HCT116 (cell line): Measurements from ENCODE around the gene EEPD1. TPM values are rescaled to one million over a fixed set of nuclear protein-coding genes. Genes with fewer than 3 reads are reported as not detected.

Experiments used
- ATAC-seq: fragments of 200-7000 bp; cut with Tn5 transposase; 2 replicates; pipeline ENCODE4 v1.9.1; 2020; ENCODE audit warnings: mild to moderate bottlenecking, moderate library complexity
- BruUV-seq: library from RNA; stranded (reverse); fragments of 400-500 nt; replicated peaks from 2 replicates; lab custom pipeline; 2021; lab: Mats Ljungman, UMichigan
- CTCF ChIA-PET: fragments of 300-600 bp; sonication (Branson Sonifier 250); formaldehyde crosslinking; loops from one replicate; lab custom pipeline; 2021; ENCODE audit warnings: antibody characterized with exemption; lab: Charles Lee
- POLR2A ChIA-PET: fragments of 300-600, 350-600 bp; sonication (Branson Sonifier 250); formaldehyde crosslinking; loops from one replicate; lab custom pipeline; 2021; ENCODE audit warnings: antibody characterized with exemption; lab: Charles Lee
- RAD21 ChIA-PET, 2 experiments: fragments of 300-600 bp; sonication (Branson Sonifier 250); formaldehyde crosslinking; loops; one replicate each; lab custom pipeline; 2023; ENCODE audit warnings: low total read pairs in 2 of 2; ENCODE audit not compliant: uncharacterized antibody in 2 of 2, unreplicated experiment in 2 of 2, low non-redundant PET in 1 of 2; lab: Charles Lee
- DNase-seq: peaks from one replicate; pipeline ENCODE4 v3.0.0-alpha.2; 2010; ENCODE audit warnings: low read depth, low spot score
- H2AFZ ChIP-seq: fragments of 200-600 bp; shearing (Covaris generic), sonication (generic); 2 replicates; pipeline ENCODE4 v1.6.1; 2017; ENCODE audit warnings: low read depth, mixed run types, mixed read lengths, antibody characterized with exemption, low read length; ENCODE audit not compliant: poor library complexity, severe bottlenecking
- H3K27ac ChIP-seq: 2 replicates; pipeline ENCODE4 v1.5.1; 2012; ENCODE audit warnings: low read depth, low read length
- H3K27me3 ChIP-seq: fragments of 200-600 bp; sonication (generic); 2 replicates; pipeline ENCODE4 v1.6.1; 2016; ENCODE audit warnings: mixed run types, low read length, mixed read lengths; ENCODE audit not compliant: insufficient read depth
- H3K36me3 ChIP-seq, 2 experiments: fragments of 200-500 bp in 1 of 2; fragments of 200-600 bp in 1 of 2; sonication (Bioruptor generic) in 1 of 2; sonication (generic) in 1 of 2; 2 replicates each; pipeline versions ENCODE4 v1.5.1 to v1.6.1; 2014 to 2016; ENCODE audit warnings: low read length in 2 of 2, inconsistent platforms in 1 of 2, mixed read lengths in 1 of 2, mixed run types in 1 of 2; ENCODE audit not compliant: insufficient read depth in 2 of 2, control insufficient read depth in 1 of 2
- H3K4me1 ChIP-seq, 2 experiments: fragments of 200-600 bp in 1 of 2; sonication (generic) in 1 of 2; 2 replicates each; pipeline versions ENCODE4 v1.5.1 to v1.6.1; 2012 to 2017; ENCODE audit warnings: low read length in 2 of 2, inconsistent platforms in 1 of 2, mild to moderate bottlenecking in 1 of 2, mixed read lengths in 1 of 2, mixed run types in 1 of 2, moderate library complexity in 1 of 2; ENCODE audit not compliant: insufficient read depth in 2 of 2, control insufficient read depth in 1 of 2
- H3K4me2 ChIP-seq: fragments of 200-600 bp; sonication (generic); 2 replicates; pipeline ENCODE4 v1.6.1; 2017; ENCODE audit warnings: mixed run types, low read length, mixed read lengths
- H3K4me3 ChIP-seq, 2 experiments: fragments of 200-600 bp in 1 of 2; sonication (generic) in 1 of 2; replicated peaks in 1 of 2; 2 replicates each; pipeline ENCODE4 v1.5.1; 2011 to 2016; ENCODE audit warnings: low read length in 2 of 2, control low read depth in 1 of 2, low read depth in 1 of 2, mild to moderate bottlenecking in 1 of 2, mixed read lengths in 1 of 2, mixed run types in 1 of 2
- H3K79me2 ChIP-seq: fragments of 200-600 bp; sonication (generic); 2 replicates; pipeline ENCODE4 v1.6.1; 2017; ENCODE audit warnings: mild to moderate bottlenecking, mixed run types, low read length, moderate library complexity, mixed read lengths; ENCODE audit not compliant: insufficient read depth
- H3K9ac ChIP-seq: fragments of 200-600 bp; sonication (generic); 2 replicates; pipeline ENCODE4 v1.6.1; 2016; ENCODE audit warnings: low read length, mixed read lengths
- H3K9me2 ChIP-seq: fragments of 200-600 bp; sonication (generic), shearing (Covaris generic); 2 replicates; pipeline ENCODE4 v1.6.1; 2017; ENCODE audit warnings: mixed run types, mild to moderate bottlenecking, moderate library complexity; ENCODE audit not compliant: insufficient read depth
- H3K9me3 ChIP-seq, 2 experiments: fragments of 200-500 bp in 1 of 2; fragments of 200-600 bp in 1 of 2; sonication (Bioruptor generic) in 1 of 2; sonication (generic) in 1 of 2; 2 replicates each; pipeline ENCODE4 v1.6.1; 2014 to 2017; ENCODE audit warnings: low read length in 2 of 2, mixed read lengths in 2 of 2, inconsistent platforms in 1 of 2, low read depth in 1 of 2, mild to moderate bottlenecking in 1 of 2, mixed run types in 1 of 2, moderate library complexity in 1 of 2; ENCODE audit not compliant: control insufficient read depth in 1 of 2, insufficient read depth in 1 of 2
- H4K20me1 ChIP-seq: fragments of 200-600 bp; sonication (generic), shearing (Covaris generic); 2 replicates; pipeline ENCODE4 v1.6.1; 2017; ENCODE audit warnings: mixed run types, mild to moderate bottlenecking, moderate library complexity; ENCODE audit not compliant: insufficient read depth
- ATF3 ChIP-seq: IDR thresholded peaks from 2 replicates; pipeline ENCODE4 v1.6.1; 2012
- CBX3 ChIP-seq: IDR thresholded peaks from 2 replicates; pipeline ENCODE4 v1.6.1; 2012; ENCODE audit warnings: low read depth
- CEBPB ChIP-seq: IDR thresholded peaks from 2 replicates; pipeline ENCODE4 v1.6.1; 2012; ENCODE audit warnings: low read depth
- CTCF ChIP-seq, 3 experiments: fragments of 200-600 bp in 1 of 3; sonication (generic) in 1 of 3; IDR thresholded peaks in 2 of 3; conservative IDR thresholded peaks in 1 of 3; 2 replicates each; pipeline ENCODE4 v1.5.1; 2012 to 2017; ENCODE audit warnings: low read depth in 2 of 3, low read length in 2 of 3, antibody characterized with exemption in 1 of 3, borderline replicate concordance in 1 of 3, control low read depth in 1 of 3, mild to moderate bottlenecking in 1 of 3, mixed read lengths in 1 of 3, mixed run types in 1 of 3, moderate library complexity in 1 of 3; ENCODE audit not compliant: insufficient read depth in 1 of 3
- ELF1 ChIP-seq: IDR thresholded peaks from 2 replicates; pipeline ENCODE4 v1.6.1; 2012; ENCODE audit warnings: low read depth, borderline replicate concordance
- EZH2 ChIP-seq: fragments of 200-600 bp; sonication (generic); IDR thresholded peaks from 2 replicates; pipeline ENCODE4 v1.6.1; 2017; ENCODE audit warnings: antibody characterized with exemption, mixed run types
- EZH2phosphoT487 ChIP-seq: fragments of 200-600 bp; IDR thresholded peaks from 2 replicates; pipeline ENCODE4 v1.6.1; 2018; ENCODE audit warnings: antibody characterized with exemption, borderline replicate concordance
- FOSL1 ChIP-seq: IDR thresholded peaks from 2 replicates; pipeline ENCODE4 v1.6.1; 2012; ENCODE audit warnings: low read depth
- JUND ChIP-seq: IDR thresholded peaks from 2 replicates; pipeline ENCODE4 v1.6.1; 2012
- POLR2A ChIP-seq: IDR thresholded peaks from 2 replicates; pipeline ENCODE4 v1.7.0; 2011; ENCODE audit warnings: borderline replicate concordance; ENCODE audit not compliant: insufficient read depth, insufficient read length; ENCODE audit errors: extremely low read depth
- POLR2AphosphoS5 ChIP-seq: IDR thresholded peaks from 2 replicates; pipeline ENCODE4 v1.6.1; 2011; ENCODE audit warnings: mild to moderate bottlenecking, low read depth, low read length, moderate library complexity
- REST ChIP-seq: IDR thresholded peaks from 2 replicates; pipeline ENCODE4 v1.6.1; 2012; ENCODE audit warnings: low read depth
- SP1 ChIP-seq: IDR thresholded peaks from 2 replicates; pipeline ENCODE4 v1.6.1; 2012; ENCODE audit warnings: low read depth
- SRF ChIP-seq: IDR thresholded peaks from 2 replicates; pipeline ENCODE4 v1.6.1; 2012; ENCODE audit warnings: low read depth
- TCF7L2 ChIP-seq: IDR thresholded peaks from 2 replicates; pipeline ENCODE4 v1.7.0; 2011; ENCODE audit warnings: borderline replicate concordance, inconsistent platforms; ENCODE audit not compliant: insufficient read depth, insufficient read length; ENCODE audit errors: extremely low read depth
- YY1 ChIP-seq: IDR thresholded peaks from 2 replicates; pipeline ENCODE4 v1.6.1; 2011; ENCODE audit warnings: low read length, low read depth, moderate library complexity, mild to moderate bottlenecking; ENCODE audit not compliant: insufficient replicate concordance; ENCODE audit errors: extremely low read depth
- ZBTB33 ChIP-seq: IDR thresholded peaks from 2 replicates; pipeline ENCODE4 v1.6.1; 2011; ENCODE audit warnings: mild to moderate bottlenecking, low read length, moderate library complexity; ENCODE audit not compliant: insufficient replicate concordance; ENCODE audit errors: extremely low read depth
- ZNF274 ChIP-seq: fragments of 200-500 bp; sonication (Bioruptor generic); IDR thresholded peaks from 2 replicates; pipeline ENCODE4 v1.6.1; 2014; ENCODE audit warnings: mild to moderate bottlenecking, low read depth, low read length, inconsistent platforms
- intact Hi-C: fragments of 100-400 bp; cut with micrococcal nuclease; formaldehyde crosslinking; loops from 2 replicates; pipeline ENCODE4 v1.10.0; 2022
- total RNA-seq: library from RNA; stranded (reverse); gene quantifications from one replicate; pipeline ENCODE4 v1.2.1, GENCODE V29; 2021; ENCODE audit not compliant: unreplicated experiment

EEPD1 gene
- total RNA-seq, 1 experiment from 2014 or later: 4.2 TPM

- H4K20me1 ChIP-seq: no peaks in the 10 kb centered on the region
- H3K4me3 ChIP-seq: peak overlapping the region; percentile 63 to 83
- peak overlapping the region; percentile 97 for H3K4me2 ChIP-seq
- peaks cover 8 to 21% of the 10 kb centered on the region in 2 experiments for H3K4me1 ChIP-seq
- H3K9me3 ChIP-seq: no peaks in the 10 kb centered on the region
- ChIA-PET RAD21 (no interaction called here), POLR2A (no interaction called here), CTCF (no interaction called here)
- no peaks in the 10 kb centered on the region for H3K79me2 ChIP-seq
- DNase-seq (no peak), ATAC-seq (no peak)
- no peaks in the 10 kb centered on the region for H3K36me3 ChIP-seq
- H3K27me3 ChIP-seq: no peaks in the 10 kb centered on the region
- H3K9me2 ChIP-seq: no peaks in the 10 kb centered on the region
- no TSS peak for BruUV-seq
- H3K9ac ChIP-seq: peak overlapping the region; percentile 80
- intact Hi-C loops: no loop called here
- TF ChIP-seq SP1 (no peak), FOSL1 (no peak), EZH2phosphoT487 (no peak), EZH2 (no peak), YY1 (no peak), TCF7L2 (no peak), ZBTB33 (no peak), ZNF274 (no peak), SRF (no peak), POLR2A (no peak), REST (no peak), CBX3 (no peak), ELF1 (no peak), CTCF (IDR thresholded peaks at IDR 0.05 in 2 of 3, conservative IDR thresholded peaks at IDR 0.05 in 1 of 3; ENCODE audit: borderline replicate concordance in 1 of 3, insufficient read depth in 1 of 3, low read depth in 2 of 3, low read length in 2 of 3) (no peak), ATF3 (no peak), POLR2AphosphoS5 (no peak), JUND (no peak), CEBPB (no peak)
- H3K27ac ChIP-seq: peak overlapping the region; percentile 54; the same call in 1 of the 2 replicates
- no peak overlapping the region for H2AFZ ChIP-seq
These were observed 580 bp downstream of the EEPD1 start for GRCh38 chr7:36153571-36154097.
